Endothelial cell of umbilical vein (primary cell): ENCODE results near the gene TOR1A. TPM values are rescaled to one million over a fixed set of nuclear protein-coding genes. Genes with fewer than 3 reads are reported as not detected.

Experiments used
- BruUV-seq: library from RNA; stranded (reverse); fragments of 400-500 nt; replicated peaks from 2 replicates; lab custom pipeline; 2021; lab: Mats Ljungman, UMichigan
- CTCF ChIA-PET: fragments of 300-600, 350-600 bp; sonication (Branson Sonifier 250); formaldehyde crosslinking; loops from one replicate; lab custom pipeline; 2021; ENCODE audit warnings: antibody characterized with exemption, inconsistent platforms; lab: Charles Lee
- POLR2A ChIA-PET: fragments of 300-600, 350-600 bp; sonication (Branson Sonifier 250); formaldehyde crosslinking; loops from one replicate; lab custom pipeline; 2021; ENCODE audit warnings: antibody characterized with exemption, inconsistent platforms; lab: Charles Lee
- DNase-seq: peaks from one replicate; pipeline ENCODE4 v3.0.0-alpha.2; 2011; ENCODE audit warnings: low read depth, low spot score
- FAIRE-seq: peaks from 2 replicates; lab custom pipeline; 2011; peaks lifted over from hg19 to GRCh38; lab: Jason Lieb, UNC
- H2AFZ ChIP-seq: 2 replicates; pipeline ENCODE4 v1.6.0; 2012; ENCODE audit warnings: low read depth, low read length, control low read depth, inconsistent platforms
- H3K27ac ChIP-seq: 2 replicates; pipeline ENCODE4 v1.5.1; 2011; ENCODE audit warnings: low read depth, mild to moderate bottlenecking, control low read depth, low read length, moderate library complexity; ENCODE audit not compliant: insufficient read depth
- H3K27me3 ChIP-seq, 2 experiments: 2 replicates each; pipeline versions ENCODE4 v1.6.0 to v1.6.1; 2011; ENCODE audit warnings: low read length in 2 of 2, mixed read lengths in 1 of 2; ENCODE audit not compliant: control insufficient read depth in 2 of 2, insufficient read depth in 2 of 2
- H3K36me3 ChIP-seq, 2 experiments: 2 replicates in 1 of 2; 3 replicates in 1 of 2; pipeline ENCODE4 v1.5.1; 2011; ENCODE audit warnings: low read length in 2 of 2, mild to moderate bottlenecking in 1 of 2, moderate library complexity in 1 of 2; ENCODE audit not compliant: control insufficient read depth in 2 of 2, insufficient read depth in 2 of 2; ENCODE audit errors: extremely low read depth in 1 of 2
- H3K4me1 ChIP-seq: 3 replicates; pipeline ENCODE4 v1.5.1; 2011; ENCODE audit warnings: mild to moderate bottlenecking, low read length; ENCODE audit not compliant: control insufficient read depth, insufficient read depth; ENCODE audit errors: extremely low read depth
- H3K4me2 ChIP-seq: 2 replicates; pipeline ENCODE4 v1.6.1; 2011; ENCODE audit warnings: low read length, control low read depth, mixed read lengths; ENCODE audit not compliant: insufficient read depth
- H3K4me3 ChIP-seq, 3 experiments: fragments of 200-600 bp in 1 of 3; sonication (generic), shearing (Covaris generic) in 1 of 3; replicated peaks in 1 of 3; 2 replicates each; pipeline ENCODE4 v1.5.1; 2011 to 2016; ENCODE audit warnings: control low read depth in 3 of 3, low read length in 3 of 3, mild to moderate bottlenecking in 2 of 3, inconsistent platforms in 1 of 3, low read depth in 1 of 3, moderate library complexity in 1 of 3; ENCODE audit not compliant: insufficient read depth in 1 of 3
- H3K79me2 ChIP-seq: 2 replicates; pipeline ENCODE4 v1.6.0; 2012; ENCODE audit warnings: low read length, inconsistent platforms; ENCODE audit not compliant: control insufficient read depth, insufficient read depth
- H3K9ac ChIP-seq: replicated peaks from 2 replicates; pipeline ENCODE3; 2011; ENCODE audit warnings: low read length, control low read depth; ENCODE audit not compliant: insufficient read depth; ENCODE audit errors: extremely low read depth
- H3K9me1 ChIP-seq: replicated peaks from 3 replicates; pipeline ENCODE4 v1.6.0; 2011; ENCODE audit warnings: mild to moderate bottlenecking, low read length; ENCODE audit not compliant: control insufficient read depth, insufficient read depth; ENCODE audit errors: extremely low read depth
- H3K9me3 ChIP-seq: replicated peaks from 2 replicates; pipeline ENCODE4 v1.5.1; 2012; ENCODE audit warnings: low read length, inconsistent platforms; ENCODE audit not compliant: control insufficient read depth, insufficient read depth
- H4K20me1 ChIP-seq: replicated peaks from 2 replicates; pipeline ENCODE3; 2011; ENCODE audit warnings: mild to moderate bottlenecking, low read length; ENCODE audit not compliant: control insufficient read depth, insufficient read depth; ENCODE audit errors: extremely low read depth
- EZH2 ChIP-seq: IDR thresholded peaks from 2 replicates; pipeline ENCODE4 v1.6.1; 2012; ENCODE audit warnings: borderline replicate concordance, low read depth, mild to moderate bottlenecking, moderate library complexity, low read length, inconsistent platforms; ENCODE audit not compliant: severe bottlenecking
- FOS ChIP-seq: IDR thresholded peaks from 2 replicates; pipeline ENCODE4 v1.6.1; 2011; ENCODE audit warnings: mild to moderate bottlenecking, low read length, moderate library complexity, borderline replicate concordance; ENCODE audit not compliant: insufficient read depth
- GATA2 ChIP-seq: IDR thresholded peaks from 2 replicates; pipeline ENCODE4 v1.7.0; 2011; ENCODE audit warnings: low read depth, mild to moderate bottlenecking, moderate library complexity, mixed read lengths, low read length; ENCODE audit not compliant: insufficient read length, insufficient read depth
- JUN ChIP-seq: IDR thresholded peaks from 2 replicates; pipeline ENCODE4 v1.6.1; 2011; ENCODE audit warnings: borderline replicate concordance, low read depth; ENCODE audit not compliant: insufficient read length, insufficient read depth
- MYC ChIP-seq: IDR thresholded peaks from one replicate; pipeline ENCODE4 v1.6.1; 2011; ENCODE audit warnings: mild to moderate bottlenecking, low read depth, low read length
- POLR2A ChIP-seq: IDR thresholded peaks from 2 replicates; pipeline ENCODE4 v1.6.1; 2012; ENCODE audit warnings: low read depth, mild to moderate bottlenecking, control low read depth, low read length
- POLR2AphosphoS5 ChIP-seq: IDR thresholded peaks from 2 replicates; pipeline ENCODE4 v1.6.1; 2012; ENCODE audit warnings: low read depth, mild to moderate bottlenecking, control low read depth, low read length, moderate library complexity; ENCODE audit not compliant: insufficient read depth
- dilution Hi-C: fragments of 300-500 bp; cut with MboI; formaldehyde crosslinking; loops from one replicate; pipeline ENCODE4 v1.15.0; 2019; ENCODE audit warnings: low sequenced_read_pairs; ENCODE audit not compliant: extremely low pct_ligation_motif_present
- intact Hi-C: fragments of 100-400 bp; cut with micrococcal nuclease; formaldehyde crosslinking; loops from one replicate; pipeline ENCODE4 v1.10.0; 2022
- polyA plus RNA-seq, 4 experiments: library from polyadenylated mRNA; depleted of rRNA in 3 of 4; stranded (reverse) in 3 of 4; unstranded in 1 of 4; fragments of >200 nt; gene quantifications; 2 replicates each; pipeline versions ENCODE4 v1.2.1 to v1.2.3, GENCODE V29; 2011 to 2012; ENCODE audit warnings: missing spikeins in 1 of 4
- total RNA-seq: library from RNA; stranded (reverse); gene quantifications from 2 replicates; pipeline ENCODE4 v1.2.3, GENCODE V29; 2021
- TF ChIP-seq, protein P1 (sequence below), 2 donors: IDR thresholded peaks; 1 replicate in 1 of 2; 2 replicates in 1 of 2; pipeline ENCODE4 v1.5.1; 2011; ENCODE audit warnings: low read length in 2 of 2, mild to moderate bottlenecking in 2 of 2, moderate library complexity in 2 of 2, control low read depth in 1 of 2, inconsistent platforms in 1 of 2, low read depth in 1 of 2; ENCODE audit not compliant: insufficient read depth in 1 of 2; ENCODE audit errors: extremely low read depth in 1 of 2
- TF ChIP-seq, protein P2 (sequence below): IDR thresholded peaks from 2 replicates; pipeline ENCODE4 v1.6.1; 2011; ENCODE audit not compliant: insufficient read depth, insufficient read length

The TOR1A gene
- total and polyA plus RNA-seq, 2 donors (not counting 3 experiments of a cell fraction or from before 2014, with no cell fraction given): 57.8 to 89.8 TPM

DNA sequence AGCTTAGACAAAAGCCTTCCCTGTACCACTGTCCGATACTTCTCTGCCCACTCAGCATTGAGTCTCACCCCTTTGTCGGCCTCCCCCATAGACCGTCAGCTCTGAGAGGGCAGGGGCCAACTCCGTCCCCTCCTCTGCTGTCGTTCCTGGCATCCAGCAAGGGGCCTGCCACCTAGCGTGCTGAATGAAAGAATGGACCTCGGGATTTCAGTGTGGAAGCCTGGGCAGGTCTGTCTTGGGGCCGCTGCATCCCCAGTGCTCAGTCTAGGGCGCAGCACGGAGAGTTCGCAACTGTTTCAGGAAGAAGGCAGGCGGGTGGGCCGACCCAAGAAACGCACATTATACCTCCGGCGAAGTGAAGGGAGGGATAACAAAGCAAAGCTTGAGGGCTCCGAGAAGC, 22.4 kb downstream of the TOR1A start:
- Histone ChIP-seq H3K27me3 (no peaks in the 10 kb centered on the region), H3K4me1 (peaks cover 11% of the 10 kb centered on the region), H4K20me1 (no peaks in the 10 kb centered on the region), H3K4me2 (no peak overlapping the region), H3K36me3 (no peaks in the 10 kb centered on the region), H3K4me3 (no peak overlapping the region), H2AFZ (no peak overlapping the region), H3K9me3 (no peaks in the 10 kb centered on the region), H3K79me2 (peaks cover 7% of the 10 kb centered on the region), H3K27ac (no peak overlapping the region), H3K9me1 (no peaks in the 10 kb centered on the region), H3K9ac (no peak overlapping the region)
- TF ChIP-seq EZH2 (no peak), POLR2AphosphoS5 (no peak), FOS (no peak), GATA2 (no peak), JUN (no peak), POLR2A (no peak), MYC (no peak)
- TF ChIP-seq, protein P1, sequence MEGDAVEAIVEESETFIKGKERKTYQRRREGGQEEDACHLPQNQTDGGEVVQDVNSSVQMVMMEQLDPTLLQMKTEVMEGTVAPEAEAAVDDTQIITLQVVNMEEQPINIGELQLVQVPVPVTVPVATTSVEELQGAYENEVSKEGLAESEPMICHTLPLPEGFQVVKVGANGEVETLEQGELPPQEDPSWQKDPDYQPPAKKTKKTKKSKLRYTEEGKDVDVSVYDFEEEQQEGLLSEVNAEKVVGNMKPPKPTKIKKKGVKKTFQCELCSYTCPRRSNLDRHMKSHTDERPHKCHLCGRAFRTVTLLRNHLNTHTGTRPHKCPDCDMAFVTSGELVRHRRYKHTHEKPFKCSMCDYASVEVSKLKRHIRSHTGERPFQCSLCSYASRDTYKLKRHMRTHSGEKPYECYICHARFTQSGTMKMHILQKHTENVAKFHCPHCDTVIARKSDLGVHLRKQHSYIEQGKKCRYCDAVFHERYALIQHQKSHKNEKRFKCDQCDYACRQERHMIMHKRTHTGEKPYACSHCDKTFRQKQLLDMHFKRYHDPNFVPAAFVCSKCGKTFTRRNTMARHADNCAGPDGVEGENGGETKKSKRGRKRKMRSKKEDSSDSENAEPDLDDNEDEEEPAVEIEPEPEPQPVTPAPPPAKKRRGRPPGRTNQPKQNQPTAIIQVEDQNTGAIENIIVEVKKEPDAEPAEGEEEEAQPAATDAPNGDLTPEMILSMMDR (IDR thresholded peaks at IDR 0.05; ENCODE audit: extremely low read depth in 1 of 2, insufficient read depth in 1 of 2, low read depth in 1 of 2, low read length in 2 of 2): no peak
- TF ChIP-seq, protein P2, sequence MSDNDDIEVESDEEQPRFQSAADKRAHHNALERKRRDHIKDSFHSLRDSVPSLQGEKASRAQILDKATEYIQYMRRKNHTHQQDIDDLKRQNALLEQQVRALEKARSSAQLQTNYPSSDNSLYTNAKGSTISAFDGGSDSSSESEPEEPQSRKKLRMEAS: no peak
- CTCF ChIA-PET: no interaction called here
- DNase-seq (no peak), FAIRE-seq (no peak)
- POLR2A ChIA-PET: no interaction called here
- intact Hi-C loops: no loop called here
- BruUV-seq: no TSS peak
- dilution Hi-C loops: no loop called here
